GM18507 (cell line): ENCODE results near the gene PCBP4.

ENCODE experiments used
- DNase-seq: peaks from one replicate; pipeline ENCODE4 v3.0.0; 2011; ENCODE audit warnings: low read depth; ENCODE audit not compliant: insufficient read length; ENCODE audit errors: extremely low spot score
- FAIRE-seq: peaks from 2 replicates; lab custom pipeline; 2011; peaks lifted over from hg19 to GRCh38; lab: Jason Lieb, UNC

PCBP4 gene

GRCh38 chr3:51943451-51944391 is 23.5 kb downstream of the PCBP4 start:
- no peak for FAIRE-seq
- no peak for DNase-seq

GRCh38 chr3:51942603-51943450 is 24.4 kb downstream of the PCBP4 start:
- FAIRE-seq, result peak; percentile 78
- DNase-seq, result peak; percentile 71

- peak; percentile 98 for DNase-seq
- FAIRE-seq, result peak; percentile 100
Measured at GRCh38 chr3:51941798-51942602, 25.3 kb downstream of the PCBP4 start, which contains the start of the genes PARP3 and RRP9. Gene PARP3, plus strand, starts transcription at chr3:51942363. Its CDS starts 993 bp downstream, at chr3:51943356. Gene RRP9, minus strand, starts transcription at chr3:51941904. Its CDS starts 37 bp downstream, at chr3:51941867.

- no peak for FAIRE-seq
- DNase-seq, result no peak
Measured at GRCh38 chr3:51941463-51941797, 25.8 kb downstream of the PCBP4 start.

GRCh38 chr3:51940648-51941462 is 26.4 kb downstream of the PCBP4 start:
- DNase-seq, result no peak
- FAIRE-seq, result peak; percentile 44

GRCh38 chr3:51938780-51939425 is 28.4 kb downstream of the PCBP4 start:
- FAIRE-seq (no peak), DNase-seq (no peak)

- FAIRE-seq (no peak), DNase-seq (no peak)
Measured at GRCh38 chr3:51937611-51938450, 29.4 kb downstream of the PCBP4 start.

- no peak for DNase-seq
- FAIRE-seq, result no peak
Measured at GRCh38 chr3:51937014-51937413, 30.2 kb downstream of the PCBP4 start.

- DNase-seq (no peak), FAIRE-seq (no peak)
Measured at GRCh38 chr3:51935886-51936755, 31.1 kb downstream of the PCBP4 start.

- DNase-seq (no peak), FAIRE-seq (no peak)
Measured at GRCh38 chr3:51934991-51935885, 32.0 kb downstream of the PCBP4 start.

GRCh38 chr3:51934139-51934850 is 33.0 kb downstream of the PCBP4 start:
- DNase-seq (no peak), FAIRE-seq (no peak)

- DNase-seq (no peak), FAIRE-seq (no peak)
Measured at GRCh38 chr3:51933471-51934138, 33.6 kb downstream of the PCBP4 start.

GRCh38 chr3:51932471-51933370 is 34.5 kb downstream of the PCBP4 start:
- FAIRE-seq, result no peak
- DNase-seq, result no peak
